Pons (tissue), 1 donor: ENCODE measurements around the gene UPF1.

Experiments used
- DNase-seq: peaks from one replicate; pipeline ENCODE4 v3.0.0-alpha.2; 2016; ENCODE audit warnings: low spot score

UPF1 gene

GRCh38 chr19:18831524-18832305 is at the start of gene UPF1:
Gene UPF1 (plus strand): TSS chr19:18831959. CDS start chr19:18832210, 251 bp downstream.
- peak; percentile 89 for DNase-seq

DNA sequence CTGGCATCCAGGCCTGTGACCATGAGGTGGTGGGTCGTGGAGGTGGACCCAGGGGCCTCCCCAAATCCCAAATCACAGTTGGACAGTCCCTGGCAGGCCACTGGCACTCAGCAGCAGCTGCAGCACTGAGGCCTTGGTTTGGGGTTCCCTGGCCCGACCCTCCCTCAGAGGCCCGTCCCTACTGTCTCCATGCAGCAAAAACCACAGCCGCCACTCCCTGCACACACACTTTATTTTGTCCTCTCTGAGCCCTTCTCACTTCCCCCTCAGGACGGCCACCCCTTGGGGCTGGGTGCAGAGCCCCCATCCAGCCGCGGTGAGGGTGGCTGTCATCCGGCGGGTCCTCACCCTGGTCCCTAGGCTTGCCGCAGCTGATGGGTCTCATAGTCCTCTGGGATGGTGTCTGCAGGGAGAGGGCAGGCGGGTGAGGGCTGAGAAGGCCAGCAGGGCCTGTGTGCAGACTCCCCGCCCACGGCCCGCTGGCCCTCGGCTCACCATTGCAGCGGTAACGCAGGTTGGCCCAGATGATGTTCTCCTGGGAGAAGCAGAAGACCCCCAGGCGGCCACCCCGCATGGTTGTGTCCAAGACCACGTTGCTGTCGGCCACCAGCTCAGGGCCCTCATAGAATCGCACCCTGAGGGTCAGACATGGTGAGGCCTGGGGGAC is 49.1 kb upstream of the UPF1 start:
- DNase-seq, result no peak

- no peak for DNase-seq
Measured at GRCh38 chr19:18783958-18784785, 47.6 kb upstream of the UPF1 start.

GRCh38 chr19:18784786-18785120 is 47.0 kb upstream of the UPF1 start:
- DNase-seq, result no peak

GRCh38 chr19:18785179-18786124 is 46.3 kb upstream of the UPF1 start:
- no peak for DNase-seq

DNA sequence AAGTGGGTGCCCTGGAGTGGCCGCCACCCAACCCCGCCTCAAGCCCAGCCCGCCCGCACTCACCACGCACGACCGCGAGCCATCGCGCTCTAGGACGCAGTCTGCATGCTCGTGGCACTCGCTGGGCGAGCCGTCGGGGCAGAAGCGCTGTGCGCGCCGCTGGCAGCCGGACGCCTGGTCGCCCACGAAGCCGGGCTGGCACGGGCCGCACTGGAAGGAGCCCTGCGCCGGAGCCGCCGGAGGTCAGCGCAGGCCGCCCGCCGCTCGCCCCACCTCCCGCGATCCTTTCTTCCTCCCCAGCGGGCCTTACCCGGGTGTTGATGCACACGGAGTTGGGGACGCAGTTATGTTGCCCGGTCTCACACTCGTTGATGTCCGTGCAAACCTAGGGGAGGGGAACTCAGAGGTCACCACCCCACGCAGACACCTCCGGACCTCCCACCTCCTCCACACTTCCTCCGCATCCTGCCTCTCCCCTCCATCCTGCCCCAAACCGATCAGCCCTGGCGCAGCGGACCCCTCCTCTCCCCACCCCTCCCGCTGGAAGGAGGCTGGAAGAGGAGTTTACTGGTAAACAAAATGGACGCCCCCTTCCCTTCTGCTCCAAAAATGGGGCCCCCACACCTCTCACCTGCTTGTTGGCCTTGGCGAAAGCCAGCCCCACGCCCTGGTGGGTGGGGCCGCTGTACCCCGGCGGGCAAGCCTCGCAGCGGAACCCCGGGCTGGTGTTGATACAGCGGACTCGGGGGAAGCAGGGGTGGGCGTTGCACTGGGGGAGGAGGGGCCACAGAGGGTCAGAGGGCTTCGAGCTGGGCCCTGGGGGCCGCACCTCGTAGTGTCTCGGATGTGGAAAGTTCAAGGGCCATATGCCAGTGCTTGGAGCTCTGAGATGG is 43.0 kb upstream of the UPF1 start:
- no peak for DNase-seq

GRCh38 chr19:18789422-18789869 is 42.3 kb upstream of the UPF1 start:
- DNase-seq, result no peak

DNA sequence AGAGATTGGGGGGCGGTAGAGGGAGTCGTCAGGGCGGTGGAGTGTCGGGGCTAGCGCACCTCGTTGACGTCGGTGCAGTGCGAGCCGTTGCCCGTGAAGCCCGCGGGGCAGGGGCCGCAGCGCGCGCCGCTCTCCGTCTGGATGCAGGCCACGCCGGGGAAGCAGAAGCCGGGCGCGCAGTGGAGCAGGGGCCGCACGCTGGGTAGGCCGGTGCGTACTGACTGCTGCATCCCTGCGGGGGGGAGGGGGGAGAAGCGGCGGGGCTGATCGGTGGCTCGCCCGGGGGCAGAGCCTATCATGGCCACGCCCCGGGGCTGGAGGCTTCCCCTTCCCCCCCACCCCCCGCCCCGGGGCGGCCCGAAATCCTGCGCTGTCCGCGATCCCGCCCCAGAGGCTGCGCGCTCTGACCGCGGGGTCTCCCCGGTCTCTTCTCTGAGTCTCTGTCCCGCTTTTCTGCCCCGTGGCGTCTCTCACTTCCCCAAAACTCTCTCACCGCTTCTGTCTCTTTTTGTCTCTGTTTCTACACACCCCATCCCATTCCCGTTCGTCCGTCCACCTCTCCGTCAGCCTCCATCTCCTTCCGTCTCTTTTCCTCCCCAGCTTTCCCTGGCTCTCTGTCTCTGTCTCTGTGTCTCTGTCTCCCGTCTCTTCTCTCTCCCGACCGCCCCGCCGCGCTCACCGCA is 41.7 kb upstream of the UPF1 start:
- DNase-seq, result no peak

DNA sequence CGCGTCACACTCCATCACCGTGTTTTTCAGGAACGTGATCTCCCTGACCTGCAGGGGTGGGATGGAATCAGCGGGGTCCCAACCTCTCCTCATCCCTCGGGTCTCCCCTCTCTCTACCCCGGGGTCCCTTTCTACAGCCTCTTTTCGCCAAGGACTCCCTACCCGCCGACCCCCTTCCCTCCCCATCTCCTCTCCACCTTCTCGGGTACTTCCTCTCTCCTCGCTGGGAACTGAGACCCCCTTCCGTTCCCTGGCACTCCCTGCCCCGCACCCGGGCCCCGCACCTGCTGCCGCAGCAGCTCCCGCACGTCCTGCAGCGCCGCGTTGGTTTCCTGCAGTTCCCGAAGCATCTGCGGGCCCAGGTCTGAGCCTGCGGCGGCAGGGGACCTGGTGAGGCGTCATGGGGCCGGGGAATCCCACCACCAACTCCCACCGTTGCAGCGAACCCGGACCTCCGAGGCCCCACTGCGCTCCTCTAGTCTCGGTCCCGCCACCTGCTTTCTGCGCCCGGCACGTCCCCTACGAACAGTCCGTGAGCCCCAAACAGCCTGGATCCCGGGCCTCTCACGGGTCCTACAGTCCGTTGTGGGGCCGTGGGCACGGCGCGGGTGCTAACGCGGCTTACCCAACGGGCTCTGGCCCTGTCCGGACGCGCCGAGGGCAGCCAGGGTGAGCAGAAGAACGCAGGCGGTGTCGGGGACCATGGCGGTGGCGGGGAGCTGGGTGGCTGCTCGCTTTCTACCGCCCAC is 41.0 kb upstream of the UPF1 start, which contains the start of gene COMP:
COMP (minus strand) TSS at position 740 of the 749 bp plus-strand sequence; CDS start at position 704, 36 bp downstream.
- no peak for DNase-seq

DNA sequence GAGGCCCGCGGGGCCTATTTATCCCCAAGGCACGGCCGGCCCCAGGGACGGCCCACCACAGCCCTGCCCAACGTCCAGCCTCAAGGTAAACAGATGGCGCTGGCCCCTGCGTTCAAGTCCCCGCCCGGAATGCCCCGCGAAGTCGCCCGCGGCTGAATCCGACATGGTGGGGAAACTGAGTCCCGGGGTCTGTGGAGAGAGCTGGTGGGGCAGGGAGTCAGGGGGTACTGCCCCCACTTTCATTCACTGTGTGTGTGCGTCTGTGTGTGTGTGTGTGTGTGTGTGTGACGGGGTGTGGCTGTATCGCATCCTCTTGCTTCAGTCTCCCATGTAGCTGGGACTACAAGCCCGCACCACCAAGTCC is 40.5 kb upstream of the UPF1 start:
- no peak for DNase-seq

DNA sequence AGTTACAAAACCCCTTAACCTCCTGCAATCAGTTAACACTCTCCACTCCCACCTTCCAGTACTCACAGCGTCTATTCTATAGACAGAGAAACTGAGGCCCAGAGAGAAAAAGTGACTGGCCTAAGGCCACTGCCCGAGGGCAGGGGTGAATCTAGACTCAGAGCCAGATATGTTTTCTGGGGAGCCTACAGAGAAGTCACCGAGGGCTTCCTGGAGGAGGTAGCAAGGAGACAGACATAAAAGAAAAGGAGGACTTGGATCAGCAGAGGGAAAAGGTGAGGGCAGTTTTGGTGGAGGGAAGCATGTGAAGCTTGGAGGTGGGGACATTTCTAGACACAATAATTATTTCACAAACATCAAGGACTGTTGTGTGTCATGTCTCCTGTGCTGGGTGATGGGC is 39.1 kb upstream of the UPF1 start:
- DNase-seq, result no peak

GRCh38 chr19:18793144-18794028 is 38.4 kb upstream of the UPF1 start:
- DNase-seq, result no peak

- DNase-seq, result no peak
Measured at GRCh38 chr19:18794029-18794313, 37.8 kb upstream of the UPF1 start.

- no peak for DNase-seq
Measured at GRCh38 chr19:18794692-18795091, 37.1 kb upstream of the UPF1 start.

GRCh38 chr19:18795540-18795939 is 36.2 kb upstream of the UPF1 start:
- no peak for DNase-seq

DNA sequence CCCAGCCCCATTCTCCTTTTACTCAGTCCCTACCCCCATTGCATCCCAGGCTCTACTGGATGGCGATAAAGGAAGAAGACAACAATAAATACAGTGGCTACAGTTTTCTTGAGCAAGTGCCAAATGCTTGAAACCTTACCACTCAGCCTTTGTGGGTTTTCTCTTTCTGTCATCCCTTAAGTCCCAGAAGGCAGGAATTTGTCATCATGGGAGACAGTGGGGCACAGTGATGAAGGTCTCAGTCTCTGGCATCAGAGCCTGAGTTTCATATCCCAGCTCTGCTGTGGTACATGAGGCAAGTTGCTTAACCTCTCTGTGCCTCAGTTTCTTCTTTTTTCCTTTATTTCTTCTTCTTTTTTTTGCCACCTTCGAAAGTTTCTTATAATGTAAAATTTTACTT is 35.5 kb upstream of the UPF1 start:
- DNase-seq, result no peak

GRCh38 chr19:18798384-18799352 is 33.1 kb upstream of the UPF1 start:
- DNase-seq, result no peak
